ENCODE results near the gene SMNDC1.
"Not testable (repeated sequence)": the region's sequence is repeated elsewhere in the genome, so short reads cannot be mapped to it uniquely, and the experiment has no call there.

The SMNDC1 gene

GRCh38 chr10:110274072-110274627 lies 30.6 kb downstream of the SMNDC1 start:
- TF ChIP-seq ZFX (IDR thresholded peaks at IDR 0.05) (no peak), CTCF (conservative IDR thresholded peaks at IDR 0.05) (no peak)
- H3K27ac ChIP-seq: no peak overlapping the region

- no peak for TF ChIP-seq ZFX (IDR thresholded peaks at IDR 0.05)
- TF ChIP-seq CTCF (conservative IDR thresholded peaks at IDR 0.05): no peak
- no peak overlapping the region for H3K27ac ChIP-seq
Measured at GRCh38 chr10:110273474-110273873, 31.2 kb downstream of the SMNDC1 start.

GRCh38 chr10:110272995-110273394 lies 31.7 kb downstream of the SMNDC1 start:
- not testable (repeated sequence) for H3K27ac ChIP-seq

GRCh38 chr10:110269374-110270318 lies 35.1 kb downstream of the SMNDC1 start:
- TF ChIP-seq ZFX (IDR thresholded peaks at IDR 0.05) (no peak), CTCF (conservative IDR thresholded peaks at IDR 0.05) (no peak)
- H3K27ac ChIP-seq: no peak overlapping the region

GRCh38 chr10:110268971-110269370 lies 35.7 kb downstream of the SMNDC1 start:
- no peak overlapping the region for H3K27ac ChIP-seq
- TF ChIP-seq CTCF (conservative IDR thresholded peaks at IDR 0.05): no peak
- no peak for TF ChIP-seq ZFX (IDR thresholded peaks at IDR 0.05)

GRCh38 chr10:110268442-110268841 lies 36.3 kb downstream of the SMNDC1 start:
- TF ChIP-seq CTCF (conservative IDR thresholded peaks at IDR 0.05) (no peak), ZFX (IDR thresholded peaks at IDR 0.05) (no peak)

DNA sequence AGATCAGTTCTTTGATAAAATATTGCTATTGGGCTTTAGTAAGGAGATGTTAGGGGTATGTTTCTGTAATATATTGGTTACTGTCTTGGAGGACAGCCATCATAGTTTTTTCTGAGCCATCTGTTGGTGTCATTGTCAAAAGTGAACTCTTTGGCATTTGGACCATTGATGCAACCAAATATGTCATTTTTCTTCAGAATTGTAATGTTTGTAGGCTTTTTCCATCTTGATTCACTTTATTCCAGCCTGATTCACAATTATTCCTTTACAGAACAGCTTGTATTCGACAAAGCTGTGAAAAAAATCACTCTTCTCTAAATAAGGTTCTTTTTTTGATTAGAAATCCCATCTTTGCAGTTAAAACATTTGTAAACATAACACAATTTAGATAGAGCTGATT lies 37.4 kb downstream of the SMNDC1 start:
- no peak overlapping the region for H3K27ac ChIP-seq
- TF ChIP-seq CTCF (conservative IDR thresholded peaks at IDR 0.05) (no peak), ZFX (IDR thresholded peaks at IDR 0.05) (no peak)

More at GRCh38 chr10:110268442-110268841, 36.3 kb downstream of the SMNDC1 start:
- H3K27ac ChIP-seq: no peak overlapping the region

Data from C4-2B (cell line).